ENCODE data around the gene LCN15.

DNA sequence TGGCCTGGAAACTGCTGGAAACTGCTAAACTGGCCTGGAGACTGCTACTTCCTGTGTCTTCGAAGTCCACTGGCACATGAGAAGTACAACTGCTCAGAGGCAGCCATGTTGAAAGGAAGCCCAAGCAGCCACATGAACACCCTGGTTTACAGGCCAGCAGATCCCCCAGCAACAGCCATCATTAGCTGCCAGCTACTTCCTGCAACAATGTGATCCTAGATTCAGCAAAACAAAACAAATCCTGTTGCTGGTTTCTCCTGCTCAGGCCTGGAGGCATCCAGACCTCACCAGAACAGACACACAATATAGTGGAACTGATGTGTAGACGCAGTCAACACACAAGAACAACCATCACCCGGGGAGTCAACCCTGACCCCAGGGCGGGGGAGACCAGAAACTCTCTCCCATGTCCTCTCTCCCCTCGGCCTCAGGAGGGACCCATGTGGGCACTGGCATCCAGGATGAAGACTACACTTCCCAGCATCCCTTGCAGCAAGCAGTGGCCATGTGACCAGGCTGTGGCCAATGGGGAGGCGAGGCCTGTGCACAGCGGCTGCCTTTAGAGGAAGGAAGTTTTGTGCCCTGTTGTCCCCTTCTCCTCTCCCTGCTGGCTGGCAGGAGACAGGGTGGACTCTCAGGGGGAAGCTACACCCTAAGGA is 9.2 kb upstream of the LCN15 start:
- TF ChIP-seq RXRA (IDR thresholded peaks at IDR 0.05) (no peak), FOXA2 (IDR thresholded peaks at IDR 0.05) (no peak)
- TF ChIP-seq, protein P1, sequence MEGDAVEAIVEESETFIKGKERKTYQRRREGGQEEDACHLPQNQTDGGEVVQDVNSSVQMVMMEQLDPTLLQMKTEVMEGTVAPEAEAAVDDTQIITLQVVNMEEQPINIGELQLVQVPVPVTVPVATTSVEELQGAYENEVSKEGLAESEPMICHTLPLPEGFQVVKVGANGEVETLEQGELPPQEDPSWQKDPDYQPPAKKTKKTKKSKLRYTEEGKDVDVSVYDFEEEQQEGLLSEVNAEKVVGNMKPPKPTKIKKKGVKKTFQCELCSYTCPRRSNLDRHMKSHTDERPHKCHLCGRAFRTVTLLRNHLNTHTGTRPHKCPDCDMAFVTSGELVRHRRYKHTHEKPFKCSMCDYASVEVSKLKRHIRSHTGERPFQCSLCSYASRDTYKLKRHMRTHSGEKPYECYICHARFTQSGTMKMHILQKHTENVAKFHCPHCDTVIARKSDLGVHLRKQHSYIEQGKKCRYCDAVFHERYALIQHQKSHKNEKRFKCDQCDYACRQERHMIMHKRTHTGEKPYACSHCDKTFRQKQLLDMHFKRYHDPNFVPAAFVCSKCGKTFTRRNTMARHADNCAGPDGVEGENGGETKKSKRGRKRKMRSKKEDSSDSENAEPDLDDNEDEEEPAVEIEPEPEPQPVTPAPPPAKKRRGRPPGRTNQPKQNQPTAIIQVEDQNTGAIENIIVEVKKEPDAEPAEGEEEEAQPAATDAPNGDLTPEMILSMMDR (IDR thresholded peaks at IDR 0.05; ENCODE audit: low read depth, low read length, missing input control), result no peak
- TF ChIP-seq, protein P2, sequence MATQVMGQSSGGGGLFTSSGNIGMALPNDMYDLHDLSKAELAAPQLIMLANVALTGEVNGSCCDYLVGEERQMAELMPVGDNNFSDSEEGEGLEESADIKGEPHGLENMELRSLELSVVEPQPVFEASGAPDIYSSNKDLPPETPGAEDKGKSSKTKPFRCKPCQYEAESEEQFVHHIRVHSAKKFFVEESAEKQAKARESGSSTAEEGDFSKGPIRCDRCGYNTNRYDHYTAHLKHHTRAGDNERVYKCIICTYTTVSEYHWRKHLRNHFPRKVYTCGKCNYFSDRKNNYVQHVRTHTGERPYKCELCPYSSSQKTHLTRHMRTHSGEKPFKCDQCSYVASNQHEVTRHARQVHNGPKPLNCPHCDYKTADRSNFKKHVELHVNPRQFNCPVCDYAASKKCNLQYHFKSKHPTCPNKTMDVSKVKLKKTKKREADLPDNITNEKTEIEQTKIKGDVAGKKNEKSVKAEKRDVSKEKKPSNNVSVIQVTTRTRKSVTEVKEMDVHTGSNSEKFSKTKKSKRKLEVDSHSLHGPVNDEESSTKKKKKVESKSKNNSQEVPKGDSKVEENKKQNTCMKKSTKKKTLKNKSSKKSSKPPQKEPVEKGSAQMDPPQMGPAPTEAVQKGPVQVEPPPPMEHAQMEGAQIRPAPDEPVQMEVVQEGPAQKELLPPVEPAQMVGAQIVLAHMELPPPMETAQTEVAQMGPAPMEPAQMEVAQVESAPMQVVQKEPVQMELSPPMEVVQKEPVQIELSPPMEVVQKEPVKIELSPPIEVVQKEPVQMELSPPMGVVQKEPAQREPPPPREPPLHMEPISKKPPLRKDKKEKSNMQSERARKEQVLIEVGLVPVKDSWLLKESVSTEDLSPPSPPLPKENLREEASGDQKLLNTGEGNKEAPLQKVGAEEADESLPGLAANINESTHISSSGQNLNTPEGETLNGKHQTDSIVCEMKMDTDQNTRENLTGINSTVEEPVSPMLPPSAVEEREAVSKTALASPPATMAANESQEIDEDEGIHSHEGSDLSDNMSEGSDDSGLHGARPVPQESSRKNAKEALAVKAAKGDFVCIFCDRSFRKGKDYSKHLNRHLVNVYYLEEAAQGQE (IDR thresholded peaks at IDR 0.05), result no peak

All from liver (tissue), 3 donors.